ENCODE measurements around the gene METAP1D.

GRCh38 chr2:172046866-172047565 is 47.3 kb downstream of the METAP1D start:
- TF ChIP-seq, protein P1, sequence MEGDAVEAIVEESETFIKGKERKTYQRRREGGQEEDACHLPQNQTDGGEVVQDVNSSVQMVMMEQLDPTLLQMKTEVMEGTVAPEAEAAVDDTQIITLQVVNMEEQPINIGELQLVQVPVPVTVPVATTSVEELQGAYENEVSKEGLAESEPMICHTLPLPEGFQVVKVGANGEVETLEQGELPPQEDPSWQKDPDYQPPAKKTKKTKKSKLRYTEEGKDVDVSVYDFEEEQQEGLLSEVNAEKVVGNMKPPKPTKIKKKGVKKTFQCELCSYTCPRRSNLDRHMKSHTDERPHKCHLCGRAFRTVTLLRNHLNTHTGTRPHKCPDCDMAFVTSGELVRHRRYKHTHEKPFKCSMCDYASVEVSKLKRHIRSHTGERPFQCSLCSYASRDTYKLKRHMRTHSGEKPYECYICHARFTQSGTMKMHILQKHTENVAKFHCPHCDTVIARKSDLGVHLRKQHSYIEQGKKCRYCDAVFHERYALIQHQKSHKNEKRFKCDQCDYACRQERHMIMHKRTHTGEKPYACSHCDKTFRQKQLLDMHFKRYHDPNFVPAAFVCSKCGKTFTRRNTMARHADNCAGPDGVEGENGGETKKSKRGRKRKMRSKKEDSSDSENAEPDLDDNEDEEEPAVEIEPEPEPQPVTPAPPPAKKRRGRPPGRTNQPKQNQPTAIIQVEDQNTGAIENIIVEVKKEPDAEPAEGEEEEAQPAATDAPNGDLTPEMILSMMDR (IDR thresholded peaks at IDR 0.05) = no peak
- TF ChIP-seq POLR2AphosphoS5 (IDR thresholded peaks at IDR 0.05) = no peak

Measured in breast epithelium (tissue), 3 donors.